Smooth muscle cell (in vitro differentiated cells): Measurements from ENCODE around the gene MARK3. TPM values are rescaled to one million over a fixed set of nuclear protein-coding genes. Genes with fewer than 3 reads are reported as not detected.

Experiments
- DNase-seq: peaks from one replicate; lab custom pipeline; 2025; ENCODE audit not compliant: unreplicated experiment; lab: John Stamatoyannopoulos, UW
- H2AFZ ChIP-seq: fragments of 200-600 bp; sonication (generic); 2 replicates; pipeline ENCODE4 v1.6.0; 2016; ENCODE audit warnings: antibody characterized with exemption, low read depth, mild to moderate bottlenecking
- H3F3A ChIP-seq: fragments of 200-600 bp; sonication (generic); 2 replicates; pipeline ENCODE4 v1.6.0; 2017; ENCODE audit warnings: antibody characterized with exemption, low read depth
- H3K27ac ChIP-seq: fragments of 200-600 bp; sonication (generic); 2 replicates; pipeline ENCODE4 v1.5.1; 2016; ENCODE audit warnings: low read depth, mild to moderate bottlenecking
- H3K27me3 ChIP-seq: fragments of 200-600 bp; sonication (generic); 2 replicates; pipeline ENCODE4 v1.6.1; 2016; ENCODE audit warnings: low read depth, mild to moderate bottlenecking
- H3K36me3 ChIP-seq: fragments of 200-600 bp; sonication (generic); 2 replicates; pipeline ENCODE4 v1.5.1; 2016; ENCODE audit warnings: low read depth
- H3K4me1 ChIP-seq: fragments of 200-600 bp; sonication (generic); 2 replicates; pipeline ENCODE4 v1.5.1; 2016; ENCODE audit warnings: low read depth
- H3K4me2 ChIP-seq: fragments of 200-600 bp; sonication (generic); 2 replicates; pipeline ENCODE4 v1.6.0; 2016; ENCODE audit warnings: mild to moderate bottlenecking
- H3K4me3 ChIP-seq: fragments of 200-600 bp; sonication (generic); 2 replicates; pipeline ENCODE4 v1.5.1; 2016; ENCODE audit warnings: mild to moderate bottlenecking
- H3K79me2 ChIP-seq: fragments of 200-600 bp; sonication (generic); 2 replicates; pipeline ENCODE4 v1.6.0; 2016; ENCODE audit warnings: low read depth, mild to moderate bottlenecking
- H3K9ac ChIP-seq: fragments of 200-600 bp; sonication (generic); 2 replicates; pipeline ENCODE4 v1.6.0; 2016; ENCODE audit warnings: low read depth
- H3K9me3 ChIP-seq: fragments of 200-600 bp; sonication (generic); replicated peaks from 2 replicates; pipeline ENCODE4 v1.5.1; 2016; ENCODE audit warnings: low read depth
- H4K20me1 ChIP-seq: fragments of 200-600 bp; sonication (generic); 2 replicates; pipeline ENCODE4 v1.6.0; 2016; ENCODE audit warnings: low read depth
- CTCF ChIP-seq: fragments of 200-600 bp; sonication (generic); IDR thresholded peaks from 2 replicates; pipeline ENCODE4 v1.5.1; 2017; ENCODE audit warnings: borderline replicate concordance, mild to moderate bottlenecking, antibody characterized with exemption; ENCODE audit not compliant: insufficient read depth, poor library complexity, severe bottlenecking
- WGBS: methylation state at CpG from one replicate; pipeline ENCODE4 v1.1.7; 2016; ENCODE audit warnings: low lambda C conversion rate; 5-methylcytosine and 5-hydroxymethylcytosine counted together
- polyA plus RNA-seq: library from polyadenylated mRNA; unstranded; fragments of >200 nt; fragmentation: Nextera tagmentation; extraction: Ambion mirVana; gene quantifications from 2 replicates; pipeline ENCODE4 v1.2.1, GENCODE V29; 2016
- total RNA-seq: library from RNA; depleted of rRNA; stranded (reverse); fragments of >200 nt; gene quantifications from 2 replicates; pipeline ENCODE4 v1.2.3, GENCODE V29; 2014

The MARK3 gene
- total and polyA plus RNA-seq, 2 experiments from 2014 or later, result 63.2 to 68.4 TPM

GRCh38 chr14:103448097-103448496 lies 62.9 kb downstream of the MARK3 start:
- H3K9ac ChIP-seq, result no peak overlapping the region
- H3K4me2 ChIP-seq, result no peak overlapping the region
- TF ChIP-seq CTCF, result no peak
- H3F3A ChIP-seq, result peaks cover 6% of the 10 kb centered on the region
- peaks cover 88% of the 10 kb centered on the region for H4K20me1 ChIP-seq
- no peaks in the 10 kb centered on the region for H3K9me3 ChIP-seq
- peaks cover 75% of the 10 kb centered on the region for H3K79me2 ChIP-seq
- H3K27ac ChIP-seq, result no peak overlapping the region
- H3K27me3 ChIP-seq, result no peaks in the 10 kb centered on the region
- H3K4me1 ChIP-seq, result peaks cover 10% of the 10 kb centered on the region
- H2AFZ ChIP-seq, result no peak overlapping the region
- peaks cover 2% of the 10 kb centered on the region for H3K36me3 ChIP-seq
- 86% methylated on average over 2 of the region's 2 CpGs for WGBS
- H3K4me3 ChIP-seq, result no peak overlapping the region
- no peak for DNase-seq

- Histone ChIP-seq H2AFZ (no peak overlapping the region), H3K4me2 (no peak overlapping the region), H3K4me1 (peaks cover 9% of the 10 kb centered on the region), H3K9ac (no peak overlapping the region), H3K9me3 (no peaks in the 10 kb centered on the region), H3K36me3 (peaks cover 2% of the 10 kb centered on the region), H3F3A (no peaks in the 10 kb centered on the region), H4K20me1 (peaks cover 86% of the 10 kb centered on the region), H3K27ac (no peak overlapping the region), H3K4me3 (no peak overlapping the region), H3K27me3 (no peaks in the 10 kb centered on the region), H3K79me2 (peaks cover 76% of the 10 kb centered on the region)
- no peak for TF ChIP-seq CTCF
- 98% methylated on average over 2 of the region's 2 CpGs for WGBS
- DNase-seq, result no peak
Observed at GRCh38 chr14:103449634-103450161, 64.5 kb downstream of the MARK3 start.

GRCh38 chr14:103450416-103450815 lies 65.2 kb downstream of the MARK3 start:
- TF ChIP-seq CTCF, result no peak
- H3K27ac ChIP-seq, result no peak overlapping the region
- no peak overlapping the region for H3K4me2 ChIP-seq
- H4K20me1 ChIP-seq, result peaks cover 86% of the 10 kb centered on the region
- no peak overlapping the region for H3K9ac ChIP-seq
- DNase-seq, result no peak
- WGBS, result 83% methylated on average over 2 of the region's 2 CpGs
- no peaks in the 10 kb centered on the region for H3K27me3 ChIP-seq
- H3K36me3 ChIP-seq, result peaks cover 2% of the 10 kb centered on the region
- H3K9me3 ChIP-seq, result no peaks in the 10 kb centered on the region
- H3K4me1 ChIP-seq, result peaks cover 5% of the 10 kb centered on the region
- H3K79me2 ChIP-seq, result peaks cover 81% of the 10 kb centered on the region
- H2AFZ ChIP-seq, result no peak overlapping the region
- no peak overlapping the region for H3K4me3 ChIP-seq
- no peaks in the 10 kb centered on the region for H3F3A ChIP-seq

GRCh38 chr14:103451401-103451800 lies 66.2 kb downstream of the MARK3 start:
- no peak for DNase-seq
- H4K20me1 ChIP-seq, result peaks cover 86% of the 10 kb centered on the region
- peaks cover 83% of the 10 kb centered on the region for H3K79me2 ChIP-seq

More at GRCh38 chr14:103451401-103451800, 66.2 kb downstream of the MARK3 start:
- H3K9ac ChIP-seq, result no peak overlapping the region
- no peak overlapping the region for H3K27ac ChIP-seq
- no peaks in the 10 kb centered on the region for H3K27me3 ChIP-seq
- no peaks in the 10 kb centered on the region for H3F3A ChIP-seq
- no peaks in the 10 kb centered on the region for H3K4me1 ChIP-seq
- peaks cover 2% of the 10 kb centered on the region for H3K36me3 ChIP-seq
- no peak overlapping the region for H3K4me2 ChIP-seq
- H3K9me3 ChIP-seq, result no peaks in the 10 kb centered on the region
- no peak overlapping the region for H2AFZ ChIP-seq
- H3K4me3 ChIP-seq, result no peak overlapping the region
- TF ChIP-seq CTCF, result no peak
